Fibroblast of lung (primary cell): Measurements from ENCODE around the gene CMC2. TPM values are rescaled to one million over a fixed set of nuclear protein-coding genes. Genes with fewer than 3 reads are reported as not detected.

ENCODE experiments used
- DNase-seq, 2 donors: peaks; one replicate each; pipeline versions ENCODE4 v3.0.0 to v3.0.0-alpha.2; 2010; ENCODE audit warnings: low read depth in 2 of 2
- H2AFZ ChIP-seq: 2 replicates; pipeline ENCODE4 v1.5.1; 2012; ENCODE audit warnings: low read length, control low read depth, inconsistent platforms
- H3K27ac ChIP-seq: 2 replicates; pipeline ENCODE4 v1.5.1; 2011; ENCODE audit warnings: low read length, control low read depth; ENCODE audit not compliant: insufficient read depth
- H3K27me3 ChIP-seq: 2 replicates; pipeline ENCODE4 v1.5.1; 2011; ENCODE audit warnings: mild to moderate bottlenecking, low read length; ENCODE audit not compliant: control insufficient read depth, insufficient read depth
- H3K36me3 ChIP-seq: 2 replicates; pipeline ENCODE4 v1.5.1; 2011; ENCODE audit warnings: low read length; ENCODE audit not compliant: control insufficient read depth, insufficient read depth
- H3K4me1 ChIP-seq: 2 replicates; pipeline ENCODE4 v1.5.1; 2011; ENCODE audit warnings: low read length; ENCODE audit not compliant: control insufficient read depth, insufficient read depth; ENCODE audit errors: extremely low read depth
- H3K4me2 ChIP-seq: 2 replicates; pipeline ENCODE4 v1.5.1; 2011; ENCODE audit warnings: low read length, control low read depth; ENCODE audit not compliant: insufficient read depth; ENCODE audit errors: extremely low read depth
- H3K4me3 ChIP-seq, 4 experiments: fragments of 200-600 bp in 1 of 4; sonication (generic) in 1 of 4; replicated peaks in 1 of 4; 2 replicates each; pipeline ENCODE4 v1.5.1; 2011 to 2016; ENCODE audit warnings: low read length in 4 of 4, low read depth in 3 of 4, mild to moderate bottlenecking in 3 of 4, control low read depth in 2 of 4, inconsistent platforms in 1 of 4, mixed read lengths in 1 of 4; ENCODE audit not compliant: insufficient read depth in 1 of 4; ENCODE audit errors: control extremely low read depth in 1 of 4
- H3K79me2 ChIP-seq: 2 replicates; pipeline ENCODE4 v1.5.1; 2012; ENCODE audit warnings: mild to moderate bottlenecking, low read length, inconsistent platforms; ENCODE audit not compliant: control insufficient read depth, insufficient read depth
- H3K9ac ChIP-seq: 2 replicates; pipeline ENCODE4 v1.5.1; 2011; ENCODE audit warnings: mild to moderate bottlenecking, low read length, control low read depth; ENCODE audit not compliant: insufficient read depth
- H3K9me3 ChIP-seq: 2 replicates; pipeline ENCODE4 v1.5.1; 2012; ENCODE audit warnings: low read depth, low read length; ENCODE audit not compliant: control insufficient read depth, insufficient read depth
- H4K20me1 ChIP-seq: 2 replicates; pipeline ENCODE4 v1.5.1; 2011; ENCODE audit warnings: low read length; ENCODE audit not compliant: control insufficient read depth, insufficient read depth; ENCODE audit errors: extremely low read depth
- EZH2 ChIP-seq: IDR thresholded peaks from 2 replicates; pipeline ENCODE4 v1.5.1; 2012; ENCODE audit warnings: low read length, control low read depth, mild to moderate bottlenecking; ENCODE audit errors: missing control alignments
- polyA plus RNA-seq, 2 donors: library from polyadenylated mRNA; depleted of rRNA in 1 of 2; stranded (reverse) in 1 of 2; unstranded in 1 of 2; fragments of >200 nt; gene quantifications; 2 replicates each; pipeline ENCODE4 v1.2.1, GENCODE V29; 2011 to 2012; ENCODE audit warnings: missing spikeins in 1 of 2
- total RNA-seq: library from RNA; depleted of rRNA; stranded (reverse); fragments of >200 nt; gene quantifications from 2 replicates; pipeline ENCODE4 v1.2.1, GENCODE V29; 2014
- TF ChIP-seq, protein P1 (sequence below), 2 donors: IDR thresholded peaks in 1 of 2; conservative IDR thresholded peaks in 1 of 2; 1 replicate in 1 of 2; 2 replicates in 1 of 2; pipeline ENCODE4 v1.5.1; 2011 to 2012; ENCODE audit warnings: low read length in 2 of 2, control low read depth in 1 of 2, inconsistent platforms in 1 of 2, low read depth in 1 of 2, mild to moderate bottlenecking in 1 of 2

The CMC2 gene
- total and polyA plus RNA-seq, 2 donors (not counting 1 experiment from before 2014, with no cell fraction given), result 70.5 to 77.3 TPM

DNA sequence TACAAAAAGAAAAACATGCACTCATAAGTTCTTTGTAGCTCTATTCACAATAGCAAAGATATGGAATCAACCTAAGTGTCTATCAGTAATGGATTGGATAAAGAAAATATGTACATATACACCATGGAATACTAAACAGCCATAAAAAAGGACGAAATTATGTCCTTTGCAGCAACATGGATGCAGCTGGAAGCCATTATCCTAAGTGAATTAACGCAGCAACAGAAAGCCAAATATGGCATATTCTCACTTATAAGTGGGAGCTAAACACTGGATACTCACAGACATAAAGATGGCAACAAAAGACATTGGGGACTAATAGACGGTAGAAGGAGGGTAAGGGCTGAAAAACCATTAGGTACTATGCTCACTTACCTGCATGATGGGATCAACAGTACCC lies 5.8 kb downstream of the CMC2 start:
- H3K27me3 ChIP-seq, result no peaks in the 10 kb centered on the region
- peaks cover 2% of the 10 kb centered on the region for H3K4me1 ChIP-seq
- H3K4me2 ChIP-seq, result no peak overlapping the region
- H4K20me1 ChIP-seq, result no peaks in the 10 kb centered on the region
- H3K9me3 ChIP-seq, result no peaks in the 10 kb centered on the region
- H3K9ac ChIP-seq, result no peak overlapping the region
- no peaks in the 10 kb centered on the region for H3K36me3 ChIP-seq
- no peak overlapping the region for H3K4me3 ChIP-seq
- no peak overlapping the region for H2AFZ ChIP-seq
- TF ChIP-seq, protein P1, sequence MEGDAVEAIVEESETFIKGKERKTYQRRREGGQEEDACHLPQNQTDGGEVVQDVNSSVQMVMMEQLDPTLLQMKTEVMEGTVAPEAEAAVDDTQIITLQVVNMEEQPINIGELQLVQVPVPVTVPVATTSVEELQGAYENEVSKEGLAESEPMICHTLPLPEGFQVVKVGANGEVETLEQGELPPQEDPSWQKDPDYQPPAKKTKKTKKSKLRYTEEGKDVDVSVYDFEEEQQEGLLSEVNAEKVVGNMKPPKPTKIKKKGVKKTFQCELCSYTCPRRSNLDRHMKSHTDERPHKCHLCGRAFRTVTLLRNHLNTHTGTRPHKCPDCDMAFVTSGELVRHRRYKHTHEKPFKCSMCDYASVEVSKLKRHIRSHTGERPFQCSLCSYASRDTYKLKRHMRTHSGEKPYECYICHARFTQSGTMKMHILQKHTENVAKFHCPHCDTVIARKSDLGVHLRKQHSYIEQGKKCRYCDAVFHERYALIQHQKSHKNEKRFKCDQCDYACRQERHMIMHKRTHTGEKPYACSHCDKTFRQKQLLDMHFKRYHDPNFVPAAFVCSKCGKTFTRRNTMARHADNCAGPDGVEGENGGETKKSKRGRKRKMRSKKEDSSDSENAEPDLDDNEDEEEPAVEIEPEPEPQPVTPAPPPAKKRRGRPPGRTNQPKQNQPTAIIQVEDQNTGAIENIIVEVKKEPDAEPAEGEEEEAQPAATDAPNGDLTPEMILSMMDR (conservative IDR thresholded peaks at IDR 0.05 in 1 of 2, IDR thresholded peaks at IDR 0.05 in 1 of 2; ENCODE audit: low read depth in 1 of 2, low read length in 2 of 2), result no peak
- no peak for TF ChIP-seq EZH2
- peaks cover 91% of the 10 kb centered on the region for H3K79me2 ChIP-seq
- no peak for DNase-seq
- H3K27ac ChIP-seq, result no peak overlapping the region

DNA sequence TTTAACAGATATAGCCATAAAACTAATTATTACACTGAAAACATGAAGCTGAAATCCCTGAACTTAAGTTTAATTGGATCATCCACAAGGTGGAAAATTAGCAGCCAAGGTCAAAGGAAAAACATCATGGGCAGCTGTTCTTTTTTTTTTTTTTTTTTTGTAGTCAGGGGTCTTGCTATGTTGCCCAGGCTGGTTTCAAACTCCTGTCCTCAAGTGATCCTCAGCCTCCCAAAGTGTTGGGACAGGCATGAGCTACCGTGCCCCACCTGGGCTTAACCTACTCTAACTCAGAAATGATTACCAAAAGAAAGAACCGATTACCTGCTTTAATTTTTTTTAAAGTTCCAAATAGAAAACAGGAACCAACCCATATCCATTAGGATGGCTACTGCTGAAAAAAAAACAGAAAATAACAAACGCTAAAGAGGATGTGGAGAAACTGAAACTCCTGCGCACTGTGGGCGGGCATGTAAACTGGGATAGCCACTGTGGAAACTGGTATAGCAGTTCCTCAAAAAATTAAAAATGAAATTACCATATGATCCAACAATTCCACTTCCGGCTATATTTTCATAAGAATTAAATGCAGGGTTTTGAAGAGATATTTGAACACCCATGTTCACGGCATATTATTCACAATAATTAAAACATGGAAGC lies 8.6 kb downstream of the CMC2 start:
- no peak for DNase-seq
- Histone ChIP-seq H3K4me1 (peaks cover 9% of the 10 kb centered on the region), H3K27me3 (no peaks in the 10 kb centered on the region), H3K4me3 (no peak overlapping the region), H3K79me2 (peaks cover 83% of the 10 kb centered on the region), H3K36me3 (no peaks in the 10 kb centered on the region), H3K9me3 (no peaks in the 10 kb centered on the region), H4K20me1 (no peaks in the 10 kb centered on the region), H3K9ac (no peak overlapping the region), H2AFZ (no peak overlapping the region), H3K4me2 (no peak overlapping the region), H3K27ac (no peak overlapping the region)
- no peak for TF ChIP-seq EZH2
- TF ChIP-seq, protein P1 (conservative IDR thresholded peaks at IDR 0.05 in 1 of 2, IDR thresholded peaks at IDR 0.05 in 1 of 2; ENCODE audit: low read depth in 1 of 2, low read length in 2 of 2), result no peak

DNA sequence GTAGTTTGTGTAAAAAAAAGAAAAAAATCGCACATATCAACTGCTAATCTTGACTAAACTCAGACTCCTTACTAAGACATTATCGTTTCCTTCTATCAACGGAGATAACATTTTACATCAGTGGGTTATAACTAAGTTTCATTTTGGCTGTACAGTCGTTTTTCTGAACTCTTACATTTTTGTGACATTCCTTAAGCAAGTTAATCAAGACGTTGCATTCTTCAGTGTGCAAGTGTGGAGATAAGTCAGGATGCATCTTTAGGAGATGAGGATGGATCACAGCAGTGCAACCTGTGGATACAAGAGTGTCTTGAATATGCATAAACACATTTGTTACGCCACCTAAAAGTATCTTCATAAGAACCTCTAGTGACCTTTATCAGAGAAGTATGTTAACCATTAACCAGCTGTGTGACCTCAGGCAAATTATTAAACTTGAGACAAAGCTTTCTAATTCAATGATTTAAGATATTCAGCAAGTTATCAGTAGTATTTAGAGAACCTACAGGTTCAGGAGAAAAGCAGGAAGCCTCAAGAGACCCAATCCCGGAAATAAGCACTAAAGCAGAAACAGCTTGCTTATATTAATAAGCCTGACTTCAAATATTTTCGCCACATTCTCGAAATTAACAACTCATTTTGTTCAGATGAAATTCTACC lies 9.4 kb downstream of the CMC2 start:
- Histone ChIP-seq H2AFZ (no peak overlapping the region), H3K36me3 (no peaks in the 10 kb centered on the region), H3K4me1 (peaks cover 10% of the 10 kb centered on the region), H3K4me3 (peak overlapping the region in 1 of 4 experiments; percentile 28), H3K9me3 (no peaks in the 10 kb centered on the region), H3K9ac (no peak overlapping the region), H3K4me2 (peak overlapping the region; percentile 9), H3K27me3 (no peaks in the 10 kb centered on the region), H4K20me1 (no peaks in the 10 kb centered on the region), H3K79me2 (peaks cover 82% of the 10 kb centered on the region), H3K27ac (no peak overlapping the region)
- TF ChIP-seq EZH2, result no peak
- TF ChIP-seq, protein P1 (conservative IDR thresholded peaks at IDR 0.05 in 1 of 2, IDR thresholded peaks at IDR 0.05 in 1 of 2; ENCODE audit: low read depth in 1 of 2, low read length in 2 of 2), result no peak
- DNase-seq, result peak; percentile 12 to 53
